ENCODE measurements around the gene EPHA6.

DNA sequence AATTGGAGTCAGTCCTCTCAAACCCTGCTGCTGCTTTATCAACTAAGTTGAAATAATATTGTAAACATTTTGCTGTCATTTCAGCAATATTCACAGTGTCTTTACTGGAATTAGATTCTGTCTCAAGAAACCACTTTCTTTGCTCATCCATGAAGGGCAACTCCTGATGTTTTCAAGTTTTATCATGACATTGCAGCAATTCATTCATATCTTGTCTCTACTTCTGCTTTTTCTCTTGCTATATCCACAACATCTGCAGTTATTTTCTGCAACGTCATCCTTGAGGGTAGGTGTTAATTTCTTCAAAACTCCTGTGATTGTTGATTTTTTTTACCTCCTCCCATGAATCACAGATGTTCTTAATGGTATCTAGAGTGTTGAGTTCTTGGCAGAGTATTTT is 181.6 kb downstream of the EPHA6 start:
- TF ChIP-seq, protein P1, sequence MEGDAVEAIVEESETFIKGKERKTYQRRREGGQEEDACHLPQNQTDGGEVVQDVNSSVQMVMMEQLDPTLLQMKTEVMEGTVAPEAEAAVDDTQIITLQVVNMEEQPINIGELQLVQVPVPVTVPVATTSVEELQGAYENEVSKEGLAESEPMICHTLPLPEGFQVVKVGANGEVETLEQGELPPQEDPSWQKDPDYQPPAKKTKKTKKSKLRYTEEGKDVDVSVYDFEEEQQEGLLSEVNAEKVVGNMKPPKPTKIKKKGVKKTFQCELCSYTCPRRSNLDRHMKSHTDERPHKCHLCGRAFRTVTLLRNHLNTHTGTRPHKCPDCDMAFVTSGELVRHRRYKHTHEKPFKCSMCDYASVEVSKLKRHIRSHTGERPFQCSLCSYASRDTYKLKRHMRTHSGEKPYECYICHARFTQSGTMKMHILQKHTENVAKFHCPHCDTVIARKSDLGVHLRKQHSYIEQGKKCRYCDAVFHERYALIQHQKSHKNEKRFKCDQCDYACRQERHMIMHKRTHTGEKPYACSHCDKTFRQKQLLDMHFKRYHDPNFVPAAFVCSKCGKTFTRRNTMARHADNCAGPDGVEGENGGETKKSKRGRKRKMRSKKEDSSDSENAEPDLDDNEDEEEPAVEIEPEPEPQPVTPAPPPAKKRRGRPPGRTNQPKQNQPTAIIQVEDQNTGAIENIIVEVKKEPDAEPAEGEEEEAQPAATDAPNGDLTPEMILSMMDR (IDR thresholded peaks at IDR 0.05): no peak
- no peak for TF ChIP-seq EZH2 (IDR thresholded peaks at IDR 0.05; ENCODE audit: borderline replicate concordance, insufficient read depth, low read depth, low read length, poor library complexity, severe bottlenecking)

Measured in B cell (primary cell).